Measurements from ENCODE around the gene ZNF648.

DNA sequence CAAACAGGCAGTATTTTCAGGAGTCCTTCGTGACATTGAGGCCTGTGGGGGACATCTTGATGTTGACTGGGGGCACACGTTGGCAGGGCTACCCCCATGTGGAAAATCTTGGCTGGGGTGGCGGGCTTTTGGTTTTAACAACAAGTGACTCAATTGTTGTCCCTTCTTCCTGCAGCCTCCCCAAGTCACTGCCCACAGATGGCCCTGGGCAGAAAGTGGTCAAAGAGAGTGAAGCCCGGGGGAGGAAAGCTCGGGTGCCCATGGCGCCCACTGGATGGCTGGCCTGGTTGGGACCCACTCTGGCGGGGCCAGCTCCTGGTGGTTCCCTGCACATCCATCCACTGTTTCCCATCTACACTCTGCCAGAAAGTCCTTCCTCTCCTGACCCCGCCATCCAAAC, 24.6 kb upstream of the ZNF648 start:
- TF ChIP-seq GABPA (IDR thresholded peaks at IDR 0.05; ENCODE audit: low read depth) (no peak), RUNX3 (IDR thresholded peaks at IDR 0.05; ENCODE audit: low read length) (no peak), ZNF384 (IDR thresholded peaks at IDR 0.05; ENCODE audit: borderline replicate concordance, low read depth, low read length) (no peak)

All from GM12878 (cell line).